Esophagus muscularis mucosa (tissue), 4 donors: ENCODE results near the gene MYD88. TPM values are rescaled to one million over a fixed set of nuclear protein-coding genes. Genes with fewer than 3 reads are reported as not detected.

Experiments
- DNase-seq: peaks from one replicate; pipeline ENCODE4 v3.0.0-alpha.2; 2017; ENCODE audit errors: extremely low spot score
- H3K27ac ChIP-seq, 4 donors: fragments of 200-600 bp; sonication (generic); replicated peaks in 1 of 4; 1 replicate in 3 of 4; 2 replicates in 1 of 4; pipeline ENCODE4 v1.5.1; 2016 to 2019; ENCODE audit warnings: mild to moderate bottlenecking in 1 of 4
- H3K27me3 ChIP-seq, 4 donors: fragments of 200-600 bp; sonication (generic); one replicate each; pipeline versions ENCODE4 v1.5.1 to v1.6.0; 2016 to 2019
- H3K36me3 ChIP-seq, 4 donors: fragments of 200-600 bp; sonication (generic); one replicate each; pipeline ENCODE4 v1.5.1; 2016 to 2019
- H3K4me1 ChIP-seq, 4 donors: fragments of 200-600 bp; sonication (generic); one replicate each; pipeline ENCODE4 v1.5.1; 2016 to 2019
- H3K4me3 ChIP-seq, 4 donors: fragments of 200-600 bp; sonication (generic); 1 replicate in 2 of 4; 2 replicates in 2 of 4; pipeline ENCODE4 v1.5.1; 2016 to 2019; ENCODE audit warnings: mild to moderate bottlenecking in 4 of 4, moderate library complexity in 1 of 4
- H3K9me3 ChIP-seq, 4 donors: fragments of 200-600 bp; sonication (generic); 1 replicate in 3 of 4; 2 replicates in 1 of 4; pipeline ENCODE4 v1.5.1; 2016 to 2019
- EP300 ChIP-seq: sonication (generic); formaldehyde crosslinking; IDR thresholded peaks from one replicate; pipeline ENCODE4 v1.6.1; 2017; ENCODE audit warnings: antibody characterized with exemption
- POLR2A ChIP-seq: fragments of 450-650 bp; IDR thresholded peaks from one replicate; pipeline ENCODE4 v1.6.1; 2017; ENCODE audit warnings: antibody characterized with exemption, moderate library complexity, mild to moderate bottlenecking, low read depth
- POLR2AphosphoS5 ChIP-seq, 2 donors: sonication (generic); formaldehyde crosslinking; IDR thresholded peaks; one replicate each; pipeline ENCODE4 v1.6.1; 2017; ENCODE audit warnings: antibody characterized with exemption in 2 of 2
- WGBS: methylation state at CpG from one replicate; pipeline ENCODE4 v1.1.5; 2018; 5-methylcytosine and 5-hydroxymethylcytosine counted together
- intact Hi-C: fragments of 100-400 bp; cut with DNase I; formaldehyde crosslinking; loops from one replicate; pipeline ENCODE4 v1.15.1; 2023
- total RNA-seq, 4 donors: library from RNA; depleted of rRNA; stranded (reverse); fragments of >200 nt; gene quantifications; one replicate each; pipeline versions ENCODE4 v1.1.0 to v1.2.1, GENCODE V29; 2016
- TF ChIP-seq, protein P1 (sequence below), 3 experiments: fragments of 200-600 bp in 2 of 3; fragments of 450-650 bp in 1 of 3; sonication (generic) in 2 of 3; IDR thresholded peaks; one replicate each; pipeline ENCODE4 v1.5.1; 2017 to 2019; ENCODE audit warnings: antibody characterized with exemption in 3 of 3, mild to moderate bottlenecking in 2 of 3, moderate library complexity in 1 of 3

Gene MYD88
- total RNA-seq, 4 donors from 2014 or later = 21.2 to 38.6 (median 26.1) TPM

DNA sequence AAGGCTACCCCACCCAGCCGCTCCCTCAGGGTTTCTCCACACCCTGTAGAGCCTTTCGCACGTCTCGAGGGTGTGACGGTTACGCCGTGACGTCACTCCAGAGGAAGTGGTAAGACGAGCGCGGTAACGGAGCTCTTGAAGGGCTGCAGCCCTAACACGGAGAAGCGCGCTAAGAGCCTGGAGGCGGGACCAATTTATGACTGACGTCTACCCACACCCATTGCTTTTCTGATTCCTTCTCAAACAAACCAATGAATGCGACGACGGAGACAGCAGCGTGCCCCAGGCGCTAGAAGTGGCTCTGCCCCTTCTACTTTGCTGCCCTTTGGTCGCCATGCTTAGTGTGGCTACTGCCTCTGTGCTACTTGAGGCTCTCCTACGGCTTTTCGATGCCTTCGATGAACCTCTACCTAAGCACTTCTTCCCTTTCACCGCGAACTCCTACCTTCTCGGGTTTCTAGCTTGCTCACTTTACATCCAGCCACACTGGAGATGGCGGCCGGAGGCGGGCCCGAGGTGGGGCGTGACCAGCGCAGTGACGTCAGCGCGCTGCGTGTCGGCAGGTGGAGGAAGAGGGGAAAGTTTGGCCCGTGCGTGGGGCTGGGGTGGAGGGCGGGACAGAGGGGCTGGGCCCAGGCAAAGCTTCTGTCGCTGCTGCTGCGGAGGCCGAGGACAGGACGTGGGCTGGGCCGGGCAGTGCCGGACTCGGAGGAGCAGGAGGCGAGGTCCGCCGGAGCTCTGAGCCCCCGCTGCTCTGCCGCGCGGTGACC, 26.7 kb downstream of the MYD88 start, which contains the start of gene OXSR1:
TSS of gene OXSR1 (plus strand) at position 586 of the 770 bp plus-strand sequence. CDS start 340 bp downstream, outside the sequence.
- WGBS = under 1% methylated on average over 40 of the region's 57 CpGs
- Histone ChIP-seq H3K4me1 (peaks cover 14 to 45% (median 43%) of the 10 kb centered on the region in 4 donors), H3K36me3 (no peaks in the 10 kb centered on the region), H3K9me3 (no peaks in the 10 kb centered on the region), H3K27me3 (no peaks in the 10 kb centered on the region), H3K4me3 (peak within 1 kb of the TSS; percentile 86 to 99 (median 92)), H3K27ac (peak within 1 kb of the TSS; percentile 97 to 98 (median 97))
- DNase-seq = peak; percentile 100
- TF ChIP-seq EP300 (peak; percentile 15), POLR2A (peak; percentile 85), POLR2AphosphoS5 (IDR thresholded peaks at IDR 0.05) (peak; percentile 90 to 95)
- TF ChIP-seq, protein P1, sequence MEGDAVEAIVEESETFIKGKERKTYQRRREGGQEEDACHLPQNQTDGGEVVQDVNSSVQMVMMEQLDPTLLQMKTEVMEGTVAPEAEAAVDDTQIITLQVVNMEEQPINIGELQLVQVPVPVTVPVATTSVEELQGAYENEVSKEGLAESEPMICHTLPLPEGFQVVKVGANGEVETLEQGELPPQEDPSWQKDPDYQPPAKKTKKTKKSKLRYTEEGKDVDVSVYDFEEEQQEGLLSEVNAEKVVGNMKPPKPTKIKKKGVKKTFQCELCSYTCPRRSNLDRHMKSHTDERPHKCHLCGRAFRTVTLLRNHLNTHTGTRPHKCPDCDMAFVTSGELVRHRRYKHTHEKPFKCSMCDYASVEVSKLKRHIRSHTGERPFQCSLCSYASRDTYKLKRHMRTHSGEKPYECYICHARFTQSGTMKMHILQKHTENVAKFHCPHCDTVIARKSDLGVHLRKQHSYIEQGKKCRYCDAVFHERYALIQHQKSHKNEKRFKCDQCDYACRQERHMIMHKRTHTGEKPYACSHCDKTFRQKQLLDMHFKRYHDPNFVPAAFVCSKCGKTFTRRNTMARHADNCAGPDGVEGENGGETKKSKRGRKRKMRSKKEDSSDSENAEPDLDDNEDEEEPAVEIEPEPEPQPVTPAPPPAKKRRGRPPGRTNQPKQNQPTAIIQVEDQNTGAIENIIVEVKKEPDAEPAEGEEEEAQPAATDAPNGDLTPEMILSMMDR (IDR thresholded peaks at IDR 0.05) = no peak
- intact Hi-C loops = loop anchor here (2.0 kb wide), 1 partner anchor 26 kb away; the partner anchor contains the start of gene MYD88

DNA sequence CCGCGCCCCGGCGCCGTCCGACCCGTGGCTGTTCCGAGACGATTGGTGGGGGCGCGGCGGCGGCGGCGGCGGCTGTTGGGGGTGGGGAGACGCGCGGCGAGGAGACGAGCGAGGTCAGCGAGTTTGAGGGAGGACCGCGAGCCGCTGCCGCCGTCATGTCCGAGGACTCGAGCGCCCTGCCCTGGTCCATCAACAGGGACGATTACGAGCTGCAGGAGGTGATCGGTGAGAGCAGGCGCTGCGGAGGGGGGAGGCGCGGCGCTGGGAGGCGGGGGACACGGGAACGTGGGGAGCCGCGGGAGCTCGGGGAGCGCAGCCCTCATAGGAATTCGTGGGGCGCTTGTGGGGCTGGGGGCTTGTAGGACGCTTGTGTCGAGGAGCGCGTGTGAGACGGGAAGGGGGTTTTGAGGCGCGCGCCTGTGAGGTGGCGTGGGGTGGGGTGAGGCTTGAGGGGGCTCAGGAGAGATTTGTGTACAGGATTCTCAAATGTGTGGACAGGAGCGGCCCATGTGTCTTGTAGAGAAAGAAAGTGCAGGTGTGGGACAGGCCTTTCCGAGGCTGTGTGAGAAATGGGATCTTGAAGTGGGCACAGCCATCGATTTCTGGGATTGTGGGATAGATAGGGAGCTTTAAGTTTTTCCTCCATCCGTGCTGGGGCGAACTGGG, 27.4 kb downstream of the MYD88 start:
- H3K27ac ChIP-seq = peak overlapping the region; percentile 97 to 98 (median 97)
- H3K36me3 ChIP-seq = no peaks in the 10 kb centered on the region
- peak overlapping the region; percentile 86 to 99 (median 92) for H3K4me3 ChIP-seq
- H3K27me3 ChIP-seq = no peaks in the 10 kb centered on the region
- intact Hi-C loops = loop anchor here (2.0 kb wide), 1 partner anchor 27 kb away; the partner anchor contains the start of gene MYD88
- peak; percentile 0 for TF ChIP-seq POLR2A
- TF ChIP-seq, protein P1 (IDR thresholded peaks at IDR 0.05) = no peak
- no peak for TF ChIP-seq EP300
- WGBS = 2% methylated on average over 34 of the region's 62 CpGs
- H3K4me1 ChIP-seq = peaks cover 14 to 51% (median 48%) of the 10 kb centered on the region in 4 donors
- no peak for DNase-seq
- H3K9me3 ChIP-seq = no peaks in the 10 kb centered on the region

DNA sequence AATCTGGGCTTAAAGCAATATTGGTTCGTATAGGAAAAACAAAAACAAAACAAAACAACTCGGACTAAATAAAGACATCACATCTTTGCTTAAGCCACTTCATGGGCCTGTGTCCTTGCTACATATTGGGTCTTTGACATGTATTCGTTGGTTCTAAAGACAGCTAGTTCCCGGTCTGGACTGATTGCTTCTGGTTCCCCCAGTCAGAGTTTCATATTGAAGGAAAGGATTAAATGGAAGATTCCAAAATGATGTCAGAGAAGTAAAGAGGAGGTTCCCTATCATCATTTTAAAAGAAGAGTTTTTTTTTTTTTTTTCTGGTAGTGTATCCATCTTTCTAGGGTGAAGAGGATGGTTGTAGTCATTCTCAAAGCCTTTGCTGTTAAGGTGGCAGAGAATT, 29.1 kb downstream of the MYD88 start:
- WGBS = 91% methylated on average over 4 of the region's 4 CpGs
- Histone ChIP-seq H3K4me1 (peaks cover 14 to 69% (median 64%) of the 10 kb centered on the region in 4 donors), H3K27me3 (no peaks in the 10 kb centered on the region), H3K36me3 (no peaks in the 10 kb centered on the region), H3K9me3 (no peaks in the 10 kb centered on the region), H3K4me3 (no peak overlapping the region), H3K27ac (no peak overlapping the region)
- intact Hi-C loops = no loop called here
- no peak for DNase-seq
- TF ChIP-seq POLR2A = no peak
- TF ChIP-seq POLR2AphosphoS5 (IDR thresholded peaks at IDR 0.05) = no peak
- TF ChIP-seq, protein P1 (IDR thresholded peaks at IDR 0.05) = no peak
- TF ChIP-seq EP300 = no peak

DNA sequence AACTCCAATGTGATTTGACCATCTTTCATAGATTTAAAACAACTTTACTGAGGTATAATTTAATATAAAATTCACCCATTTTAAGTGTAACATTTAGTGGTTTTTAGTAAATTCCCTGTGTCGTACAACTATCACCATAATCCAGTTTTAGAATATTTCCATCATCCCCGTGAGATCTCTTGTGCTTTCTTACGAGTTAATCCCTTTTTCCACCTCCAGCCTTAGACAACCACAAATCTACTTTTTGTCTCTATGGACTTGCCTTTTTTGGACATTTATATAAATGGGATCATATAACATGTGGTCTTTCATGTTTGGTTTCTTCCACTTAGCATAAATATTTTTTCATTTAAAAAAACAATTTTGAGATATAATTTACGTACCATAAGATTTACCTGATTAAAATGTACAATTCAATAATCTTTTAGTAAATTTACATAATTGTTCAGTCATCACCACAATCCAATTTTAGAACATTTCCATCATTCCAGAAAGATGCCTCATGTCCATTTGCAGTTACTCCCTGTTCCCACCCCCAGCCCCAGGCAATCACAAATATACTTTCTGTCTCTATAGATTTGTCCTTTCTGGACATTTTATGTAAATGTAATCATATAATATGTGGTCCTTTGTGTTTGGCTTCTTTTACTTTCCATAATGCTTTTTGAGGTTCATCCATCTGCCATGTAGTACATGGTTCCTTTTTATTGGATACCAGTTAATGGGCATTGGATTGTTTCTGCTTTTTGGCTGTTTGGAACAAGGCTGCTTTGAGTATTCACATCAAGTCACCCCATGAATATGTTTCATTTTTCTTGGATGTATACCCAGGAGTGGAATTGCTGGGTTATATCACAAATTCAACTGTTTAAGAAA, 29.9 kb downstream of the MYD88 start:
- DNase-seq = no peak
- Histone ChIP-seq H3K4me3 (no peak overlapping the region), H3K27ac (no peak overlapping the region), H3K4me1 (peaks cover 15 to 72% (median 67%) of the 10 kb centered on the region in 4 donors), H3K27me3 (no peaks in the 10 kb centered on the region), H3K36me3 (no peaks in the 10 kb centered on the region), H3K9me3 (no peaks in the 10 kb centered on the region)
- WGBS = 88% methylated on average over 4 of the region's 4 CpGs
- intact Hi-C loops = no loop called here
- TF ChIP-seq POLR2AphosphoS5 (IDR thresholded peaks at IDR 0.05) (no peak), POLR2A (no peak), EP300 (no peak)
- TF ChIP-seq, protein P1 (IDR thresholded peaks at IDR 0.05) = no peak
